Suppressor macrophage (primary cell): ENCODE measurements around the gene PLA2G6.

Source experiments
- DNase-seq, 4 experiments: peaks; one replicate each; pipeline ENCODE4 v3.0.0-alpha.2; 2020 to 2022

The PLA2G6 gene

GRCh38 chr22:38213319-38213989 lies 31.8 kb upstream of the PLA2G6 start:
- peak; percentile 82 to 95 (median 88) for DNase-seq

- DNase-seq, result no peak
Measured at GRCh38 chr22:38212442-38212841, 30.8 kb upstream of the PLA2G6 start.

GRCh38 chr22:38211556-38211955 lies 29.9 kb upstream of the PLA2G6 start:
- DNase-seq, result no peak

- peak; percentile 34 to 72 (median 62) for DNase-seq
Measured at GRCh38 chr22:38208551-38208968, 26.9 kb upstream of the PLA2G6 start.

GRCh38 chr22:38207898-38208432 lies 26.3 kb upstream of the PLA2G6 start:
- no peak for DNase-seq

GRCh38 chr22:38205261-38206128 lies 23.9 kb upstream of the PLA2G6 start:
- peak in 1 of 4 experiments; percentile 33 for DNase-seq

GRCh38 chr22:38204784-38205183 lies 23.2 kb upstream of the PLA2G6 start:
- peak in 3 of 4 experiments; percentile 25 to 57 (median 50) for DNase-seq

GRCh38 chr22:38203855-38204514 lies 22.4 kb upstream of the PLA2G6 start:
- peak; percentile 60 to 74 (median 72) for DNase-seq

- peak; percentile 43 to 66 (median 47) for DNase-seq
Measured at GRCh38 chr22:38203090-38203810, 21.6 kb upstream of the PLA2G6 start.

GRCh38 chr22:38202437-38203089 lies 20.9 kb upstream of the PLA2G6 start:
- peak; percentile 87 to 94 (median 89) for DNase-seq

- DNase-seq, result peak; percentile 97 to 98 (median 98)
Measured at GRCh38 chr22:38201711-38202436, 20.2 kb upstream of the PLA2G6 start, which contains the start of gene MAFF. Gene MAFF (plus strand): TSS chr22:38201994. CDS start chr22:38213854, 11,860 bp downstream.

GRCh38 chr22:38201371-38201710 lies 19.7 kb upstream of the PLA2G6 start:
- DNase-seq, result no peak

- peak in 1 of 4 experiments; percentile 2 for DNase-seq
Measured at GRCh38 chr22:38199826-38200559, 18.4 kb upstream of the PLA2G6 start.

- no peak for DNase-seq
Measured at GRCh38 chr22:38196791-38197419, 15.3 kb upstream of the PLA2G6 start.

GRCh38 chr22:38193580-38193979 lies 11.9 kb upstream of the PLA2G6 start:
- DNase-seq, result peak; percentile 56 to 87 (median 82)

- no peak for DNase-seq
Measured at GRCh38 chr22:38192475-38192863, 10.8 kb upstream of the PLA2G6 start.

- DNase-seq, result no peak
Measured at GRCh38 chr22:38191731-38192474, 10.3 kb upstream of the PLA2G6 start.

GRCh38 chr22:38191055-38191454 lies 9.4 kb upstream of the PLA2G6 start:
- no peak for DNase-seq

GRCh38 chr22:38190581-38190980 lies 9.0 kb upstream of the PLA2G6 start:
- no peak for DNase-seq
